Measurements from ENCODE around the gene IL1RAPL2. TPM values are rescaled to one million over a fixed set of nuclear protein-coding genes. Genes with fewer than 3 reads are reported as not detected.

Gene IL1RAPL2
- total and polyA plus RNA-seq, 2 donors (not counting 3 experiments of a cell fraction or from before 2014, with no cell fraction given), result not detected

DNA sequence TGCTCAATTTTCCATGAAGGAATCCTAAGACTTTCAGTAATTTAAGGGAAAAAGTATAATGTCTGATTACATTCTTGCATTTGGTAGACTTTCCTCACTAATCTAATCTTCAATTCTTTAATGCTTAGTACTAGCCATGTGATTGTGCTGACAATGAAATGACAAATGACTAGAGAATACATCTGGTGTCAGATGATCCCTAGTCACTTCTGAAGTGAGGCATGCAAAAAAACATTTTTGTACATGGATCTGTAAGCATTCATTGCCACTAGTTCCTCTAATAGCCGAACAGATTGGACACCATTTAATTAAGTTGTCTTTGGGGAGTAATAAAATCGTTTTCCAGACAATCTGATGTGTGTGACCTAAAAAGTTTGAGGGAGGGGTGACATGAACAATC, 1193.6 kb downstream of the IL1RAPL2 start:
- intact Hi-C loops (cut with micrococcal nuclease), result no loop called here
- dilution Hi-C loops (cut with MboI; ENCODE audit: extremely low pct_ligation_motif_present, low sequenced_read_pairs), result no loop called here
- H3K27me3 ChIP-seq (ENCODE audit: control insufficient read depth in 2 of 2, insufficient read depth in 2 of 2, low read length in 2 of 2), result no peaks in the 10 kb centered on the region
- DNase-seq (ENCODE audit: low read depth, low spot score) (no peak), FAIRE-seq (no peak)
- TF ChIP-seq, protein P1, sequence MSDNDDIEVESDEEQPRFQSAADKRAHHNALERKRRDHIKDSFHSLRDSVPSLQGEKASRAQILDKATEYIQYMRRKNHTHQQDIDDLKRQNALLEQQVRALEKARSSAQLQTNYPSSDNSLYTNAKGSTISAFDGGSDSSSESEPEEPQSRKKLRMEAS (IDR thresholded peaks at IDR 0.05; ENCODE audit: insufficient read depth, insufficient read length), result no peak
- no peak overlapping the region for H3K4me2 ChIP-seq (ENCODE audit: insufficient read depth, low read length)
- no peaks in the 10 kb centered on the region for H4K20me1 ChIP-seq (replicated peaks; ENCODE audit: control insufficient read depth, extremely low read depth, insufficient read depth, low read length)
- no peaks in the 10 kb centered on the region for H3K9me3 ChIP-seq (replicated peaks; ENCODE audit: control insufficient read depth, insufficient read depth, low read length)
- H2AFZ ChIP-seq (ENCODE audit: low read depth, low read length), result no peak overlapping the region
- H3K4me3 ChIP-seq (replicated peaks in 1 of 3; ENCODE audit: insufficient read depth in 1 of 3, low read depth in 1 of 3, low read length in 3 of 3), result no peak overlapping the region
- no peak overlapping the region for H3K27ac ChIP-seq (ENCODE audit: insufficient read depth, low read depth, low read length)
- no peaks in the 10 kb centered on the region for H3K4me1 ChIP-seq (ENCODE audit: control insufficient read depth, extremely low read depth, insufficient read depth, low read length)
- no peak overlapping the region for H3K9ac ChIP-seq (replicated peaks; ENCODE audit: extremely low read depth, insufficient read depth, low read length)
- H3K79me2 ChIP-seq (ENCODE audit: control insufficient read depth, insufficient read depth, low read length), result no peaks in the 10 kb centered on the region
- H3K36me3 ChIP-seq (ENCODE audit: control insufficient read depth in 2 of 2, extremely low read depth in 1 of 2, insufficient read depth in 2 of 2, low read length in 2 of 2), result no peaks in the 10 kb centered on the region
- POLR2A ChIA-PET, result no interaction called here
- CTCF ChIA-PET, result no interaction called here
- BruUV-seq (replicated peaks), result no TSS peak
- no peaks in the 10 kb centered on the region for H3K9me1 ChIP-seq (replicated peaks; ENCODE audit: control insufficient read depth, extremely low read depth, insufficient read depth, low read length)

DNA sequence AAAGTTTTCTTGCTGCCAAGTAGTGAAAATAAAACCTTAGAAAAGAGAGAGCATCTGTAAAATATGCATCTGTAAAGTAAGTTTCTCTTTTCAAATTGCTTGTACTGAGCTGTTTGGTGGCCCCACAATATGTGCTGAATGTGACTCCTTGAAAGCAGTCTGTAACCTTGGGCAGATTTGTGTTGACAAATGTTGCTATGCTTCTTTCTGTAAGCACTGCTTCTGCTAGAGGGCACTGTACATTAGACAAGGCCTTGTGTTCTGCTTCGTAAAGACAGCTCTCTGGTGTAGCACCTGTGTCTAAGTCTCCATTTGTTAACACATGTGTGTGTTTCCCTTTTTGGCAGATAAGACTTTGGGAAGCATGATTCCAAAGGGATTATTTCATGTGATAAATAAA, 1199.7 kb downstream of the IL1RAPL2 start:
- Histone ChIP-seq H2AFZ (ENCODE audit: low read depth, low read length) (no peak overlapping the region), H3K36me3 (ENCODE audit: control insufficient read depth in 2 of 2, extremely low read depth in 1 of 2, insufficient read depth in 2 of 2, low read length in 2 of 2) (no peaks in the 10 kb centered on the region), H3K9me1 (replicated peaks; ENCODE audit: control insufficient read depth, extremely low read depth, insufficient read depth, low read length) (no peaks in the 10 kb centered on the region), H3K4me1 (ENCODE audit: control insufficient read depth, extremely low read depth, insufficient read depth, low read length) (no peaks in the 10 kb centered on the region), H3K4me2 (ENCODE audit: insufficient read depth, low read length) (no peak overlapping the region), H3K27ac (ENCODE audit: insufficient read depth, low read depth, low read length) (no peak overlapping the region), H3K79me2 (ENCODE audit: control insufficient read depth, insufficient read depth, low read length) (no peaks in the 10 kb centered on the region), H3K9me3 (replicated peaks; ENCODE audit: control insufficient read depth, insufficient read depth, low read length) (no peaks in the 10 kb centered on the region), H3K27me3 (ENCODE audit: control insufficient read depth in 2 of 2, insufficient read depth in 2 of 2, low read length in 2 of 2) (no peaks in the 10 kb centered on the region), H4K20me1 (replicated peaks; ENCODE audit: control insufficient read depth, extremely low read depth, insufficient read depth, low read length) (no peaks in the 10 kb centered on the region), H3K9ac (replicated peaks; ENCODE audit: extremely low read depth, insufficient read depth, low read length) (no peak overlapping the region), H3K4me3 (replicated peaks in 1 of 3; ENCODE audit: insufficient read depth in 1 of 3, low read depth in 1 of 3, low read length in 3 of 3) (no peak overlapping the region)
- no peak for DNase-seq (ENCODE audit: low read depth, low spot score)
- POLR2A ChIA-PET, result no interaction called here
- TF ChIP-seq, protein P1 (IDR thresholded peaks at IDR 0.05; ENCODE audit: insufficient read depth, insufficient read length), result no peak
- TF ChIP-seq FOS (IDR thresholded peaks at IDR 0.05; ENCODE audit: borderline replicate concordance, insufficient read depth, low read length) (no peak), GATA2 (IDR thresholded peaks at IDR 0.05; ENCODE audit: insufficient read depth, insufficient read length, low read depth, low read length) (no peak)
- CTCF ChIA-PET, result no interaction called here
- intact Hi-C loops (cut with micrococcal nuclease) (no loop called here), dilution Hi-C loops (cut with MboI; ENCODE audit: extremely low pct_ligation_motif_present, low sequenced_read_pairs) (no loop called here)
- BruUV-seq (replicated peaks), result no TSS peak
- FAIRE-seq, result no peak
